ENCODE measurements around the gene LRIG1.

Gene LRIG1, protein sequence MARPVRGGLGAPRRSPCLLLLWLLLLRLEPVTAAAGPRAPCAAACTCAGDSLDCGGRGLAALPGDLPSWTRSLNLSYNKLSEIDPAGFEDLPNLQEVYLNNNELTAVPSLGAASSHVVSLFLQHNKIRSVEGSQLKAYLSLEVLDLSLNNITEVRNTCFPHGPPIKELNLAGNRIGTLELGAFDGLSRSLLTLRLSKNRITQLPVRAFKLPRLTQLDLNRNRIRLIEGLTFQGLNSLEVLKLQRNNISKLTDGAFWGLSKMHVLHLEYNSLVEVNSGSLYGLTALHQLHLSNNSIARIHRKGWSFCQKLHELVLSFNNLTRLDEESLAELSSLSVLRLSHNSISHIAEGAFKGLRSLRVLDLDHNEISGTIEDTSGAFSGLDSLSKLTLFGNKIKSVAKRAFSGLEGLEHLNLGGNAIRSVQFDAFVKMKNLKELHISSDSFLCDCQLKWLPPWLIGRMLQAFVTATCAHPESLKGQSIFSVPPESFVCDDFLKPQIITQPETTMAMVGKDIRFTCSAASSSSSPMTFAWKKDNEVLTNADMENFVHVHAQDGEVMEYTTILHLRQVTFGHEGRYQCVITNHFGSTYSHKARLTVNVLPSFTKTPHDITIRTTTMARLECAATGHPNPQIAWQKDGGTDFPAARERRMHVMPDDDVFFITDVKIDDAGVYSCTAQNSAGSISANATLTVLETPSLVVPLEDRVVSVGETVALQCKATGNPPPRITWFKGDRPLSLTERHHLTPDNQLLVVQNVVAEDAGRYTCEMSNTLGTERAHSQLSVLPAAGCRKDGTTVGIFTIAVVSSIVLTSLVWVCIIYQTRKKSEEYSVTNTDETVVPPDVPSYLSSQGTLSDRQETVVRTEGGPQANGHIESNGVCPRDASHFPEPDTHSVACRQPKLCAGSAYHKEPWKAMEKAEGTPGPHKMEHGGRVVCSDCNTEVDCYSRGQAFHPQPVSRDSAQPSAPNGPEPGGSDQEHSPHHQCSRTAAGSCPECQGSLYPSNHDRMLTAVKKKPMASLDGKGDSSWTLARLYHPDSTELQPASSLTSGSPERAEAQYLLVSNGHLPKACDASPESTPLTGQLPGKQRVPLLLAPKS

GRCh38 chr3:66500576-66501482 lies at the start of gene LRIG1:
TSS of gene LRIG1 (minus strand) at chr3:66501022. CDS start at chr3:66500407, 615 bp downstream.
- peak; percentile 97 to 98 for DNase-seq

DNA sequence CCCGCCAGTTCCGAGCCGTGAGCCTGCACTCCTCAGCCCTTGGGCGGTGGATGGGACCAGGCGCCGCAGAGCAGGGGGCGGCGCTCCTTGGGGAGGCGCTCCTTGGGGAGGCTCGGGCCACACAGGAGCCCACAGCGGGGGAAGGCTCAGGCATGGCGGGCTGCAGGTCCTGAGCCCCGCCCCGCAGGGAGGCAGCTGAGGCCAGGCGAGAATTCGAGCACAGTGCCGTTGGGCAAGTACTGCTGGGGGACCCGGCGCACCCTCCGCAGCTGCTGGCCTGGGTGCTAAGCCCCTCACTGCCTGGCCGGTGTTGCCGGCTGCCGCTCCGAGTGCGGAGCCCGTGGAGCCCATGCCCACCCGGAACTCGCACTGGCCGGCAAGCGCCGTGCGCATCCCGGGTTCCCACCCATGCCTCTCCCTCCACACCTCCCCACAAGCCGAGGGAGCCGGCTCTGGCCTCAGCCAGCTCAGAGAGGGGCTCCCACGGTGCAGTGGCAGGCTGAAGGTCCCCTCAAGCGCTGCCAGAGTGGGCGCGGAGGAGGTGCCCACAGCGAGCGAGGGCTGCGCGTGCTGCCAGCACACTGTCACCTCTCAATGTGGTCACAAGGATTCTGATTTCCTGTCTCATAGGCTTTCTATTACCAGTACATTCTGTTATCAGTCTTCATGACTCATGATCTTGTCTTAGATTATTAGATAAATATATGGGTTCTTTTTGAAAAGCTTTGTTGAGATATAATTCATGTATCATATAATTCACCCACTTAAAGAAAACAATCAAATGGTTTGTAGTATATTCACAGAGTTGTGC lies 44.0 kb upstream of the LRIG1 start:
- DNase-seq: no peak

DNA sequence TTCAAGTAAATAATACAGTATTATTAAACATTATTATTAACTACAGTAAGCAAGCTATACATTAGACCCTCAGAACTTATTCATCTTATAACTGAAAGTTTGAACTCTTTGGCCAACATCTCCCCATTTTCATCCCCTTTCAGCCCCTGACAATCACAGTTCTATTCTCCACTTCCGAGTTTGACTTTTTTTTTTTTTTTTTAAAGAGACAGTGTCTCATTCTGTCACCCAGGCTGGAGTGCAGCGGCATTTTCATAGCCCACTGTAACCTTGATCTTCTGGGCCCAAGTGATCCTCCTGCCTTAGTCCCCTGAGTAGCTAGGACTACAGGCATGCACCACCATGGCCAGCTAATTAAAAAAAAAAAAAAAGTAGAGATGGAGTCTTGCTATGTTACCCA lies 41.3 kb upstream of the LRIG1 start:
- DNase-seq: no peak

DNA sequence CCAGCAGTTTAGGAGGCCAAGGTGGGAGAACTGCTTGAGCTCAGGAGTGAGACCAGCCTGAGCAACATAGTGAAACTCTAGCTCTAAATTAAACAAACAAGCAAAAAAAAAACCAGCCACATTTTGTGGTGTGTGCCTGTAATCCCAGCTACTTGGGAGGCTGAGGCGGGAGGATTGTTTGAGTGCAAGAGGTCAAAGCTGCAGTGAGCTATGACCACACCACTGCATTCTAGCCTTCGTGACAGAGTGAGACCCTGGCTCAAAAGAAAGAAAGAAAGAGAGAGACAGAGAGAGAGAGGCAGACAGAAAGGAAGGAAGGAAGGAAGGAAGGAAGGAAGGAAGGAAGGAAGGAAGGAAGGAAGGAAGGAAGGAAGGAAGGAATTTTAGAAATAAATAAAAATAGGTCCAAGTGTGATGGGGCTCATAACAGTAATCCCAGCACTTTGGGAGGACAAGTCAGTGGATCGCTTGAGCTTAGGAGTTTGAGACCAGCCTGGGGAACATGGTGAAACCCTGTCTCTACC lies 38.7 kb upstream of the LRIG1 start:
- DNase-seq: no peak

GRCh38 chr3:66538390-66538789 lies 37.6 kb upstream of the LRIG1 start:
- DNase-seq: no peak

DNA sequence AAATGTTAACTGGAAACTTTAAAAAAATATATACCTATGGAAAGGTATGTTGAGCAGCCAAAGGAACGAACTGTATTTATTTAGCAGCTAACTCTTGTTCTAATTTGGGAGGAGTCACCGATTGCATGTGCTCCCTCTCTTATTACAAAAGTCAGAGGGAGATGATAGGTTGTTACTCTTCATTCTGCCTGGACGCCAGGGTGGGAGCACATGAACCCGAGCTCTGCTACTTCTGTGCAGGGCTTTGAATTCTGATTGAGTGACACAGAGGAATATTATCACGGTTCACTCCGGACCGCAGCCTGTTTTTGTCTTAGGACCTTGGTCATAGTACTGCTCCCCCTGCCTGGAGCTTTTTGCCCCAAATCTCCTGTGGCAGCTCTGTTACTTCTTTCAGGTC lies 36.9 kb upstream of the LRIG1 start:
- DNase-seq: no peak

- no peak for DNase-seq
Observed at GRCh38 chr3:66536791-66537190, 36.0 kb upstream of the LRIG1 start.

- DNase-seq: no peak
Observed at GRCh38 chr3:66534304-66534845, 33.6 kb upstream of the LRIG1 start.

GRCh38 chr3:66532613-66533012 lies 31.8 kb upstream of the LRIG1 start:
- DNase-seq: no peak

DNA sequence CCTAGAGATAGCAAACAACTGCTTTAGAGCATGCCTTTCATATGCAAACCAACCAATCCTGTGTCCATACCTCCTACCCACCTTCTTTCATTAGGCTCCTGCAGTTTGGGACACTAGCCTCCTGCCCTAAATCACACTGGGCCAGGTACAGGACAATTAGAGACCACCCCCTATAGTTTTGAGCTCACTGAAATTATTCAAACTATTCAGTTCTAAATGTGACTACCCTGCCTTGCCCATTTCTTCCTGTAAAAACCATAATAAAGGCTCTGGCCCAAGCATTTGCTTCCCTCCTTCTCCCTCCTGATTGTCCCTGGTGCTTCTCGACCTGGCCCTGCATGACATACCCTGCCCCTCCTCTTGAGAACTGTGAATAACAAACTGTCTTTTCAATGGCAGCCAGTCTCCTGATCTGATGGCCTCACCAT lies 31.4 kb upstream of the LRIG1 start:
- DNase-seq: no peak

DNA sequence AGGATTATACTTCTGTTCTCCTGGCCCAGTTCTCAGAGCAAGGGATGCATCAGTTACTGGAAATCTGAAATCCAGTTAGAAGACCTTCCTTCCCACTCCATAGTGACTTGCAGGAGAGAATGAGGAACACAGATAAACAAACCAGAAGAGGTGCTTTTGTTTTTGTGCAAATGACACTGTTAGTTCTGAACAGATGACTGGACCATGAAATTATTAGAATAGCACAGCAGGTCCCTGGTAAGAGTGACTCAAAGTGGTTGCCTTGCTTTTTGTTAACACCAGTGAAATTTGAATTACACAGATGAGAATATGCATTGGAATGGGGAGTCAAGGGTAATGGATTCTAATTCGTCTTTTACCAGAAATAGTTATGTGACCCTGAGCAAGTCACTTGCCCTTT lies 30.4 kb upstream of the LRIG1 start:
- no peak for DNase-seq

DNA sequence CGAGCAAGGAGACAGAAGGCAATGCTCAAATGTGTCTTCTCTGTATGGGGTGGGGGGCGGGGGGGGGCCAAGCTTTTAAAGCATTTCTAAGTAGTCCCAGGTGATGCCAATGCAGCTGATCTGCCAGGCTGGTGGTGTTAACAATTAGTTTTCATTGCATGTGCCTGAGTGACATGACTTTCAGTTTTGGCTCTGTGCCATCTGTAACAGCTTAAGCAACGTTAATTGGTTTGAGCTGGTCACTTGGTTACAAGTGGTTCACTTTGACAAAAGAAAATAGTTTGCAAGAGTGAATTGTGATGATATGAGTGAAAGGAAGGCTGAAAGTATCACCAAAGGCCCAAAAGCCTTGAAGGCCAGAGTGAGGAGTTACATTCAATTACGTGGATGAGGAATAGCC lies 26.4 kb upstream of the LRIG1 start:
- no peak for DNase-seq

GRCh38 chr3:66525771-66526170 lies 24.9 kb upstream of the LRIG1 start:
- no peak for DNase-seq

DNA sequence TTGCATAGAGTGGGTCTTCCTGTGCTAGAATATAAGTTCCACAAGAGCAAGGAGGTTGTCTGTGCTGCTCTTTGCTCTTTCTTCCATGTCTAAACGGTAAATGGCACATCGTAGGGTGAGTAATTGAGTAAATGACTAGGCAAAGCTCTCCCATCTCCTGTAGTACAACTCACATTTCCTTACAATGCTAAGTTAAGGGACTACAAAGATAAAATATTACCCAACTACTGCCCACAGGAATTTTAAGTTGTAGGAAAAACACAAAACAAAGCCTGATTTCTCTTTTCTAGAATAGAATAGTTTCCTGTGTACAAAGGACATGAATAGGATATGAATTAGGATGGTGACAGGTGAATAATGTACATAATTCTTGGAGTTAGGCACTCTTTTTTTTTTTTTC lies 19.9 kb upstream of the LRIG1 start:
- no peak for DNase-seq

DNA sequence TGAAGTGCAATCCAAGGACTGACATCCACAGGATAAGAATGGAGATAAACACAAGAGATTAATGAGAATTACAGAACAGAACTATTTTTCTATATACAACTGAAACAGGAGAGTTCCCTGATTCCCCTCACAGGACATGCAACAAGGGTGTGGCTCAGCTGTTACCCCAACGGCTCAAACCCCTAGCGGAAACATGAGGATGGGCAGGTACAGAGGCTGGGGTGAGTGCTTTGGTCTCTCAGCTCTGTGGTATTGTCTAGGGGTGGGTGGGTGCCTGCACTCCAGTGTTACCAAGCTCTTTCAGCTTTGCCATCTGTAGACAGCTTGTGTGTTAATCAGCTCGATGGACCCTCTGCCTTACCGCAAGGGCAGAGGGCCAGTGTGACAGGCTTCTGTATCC lies 17.8 kb upstream of the LRIG1 start:
- DNase-seq: no peak

DNA sequence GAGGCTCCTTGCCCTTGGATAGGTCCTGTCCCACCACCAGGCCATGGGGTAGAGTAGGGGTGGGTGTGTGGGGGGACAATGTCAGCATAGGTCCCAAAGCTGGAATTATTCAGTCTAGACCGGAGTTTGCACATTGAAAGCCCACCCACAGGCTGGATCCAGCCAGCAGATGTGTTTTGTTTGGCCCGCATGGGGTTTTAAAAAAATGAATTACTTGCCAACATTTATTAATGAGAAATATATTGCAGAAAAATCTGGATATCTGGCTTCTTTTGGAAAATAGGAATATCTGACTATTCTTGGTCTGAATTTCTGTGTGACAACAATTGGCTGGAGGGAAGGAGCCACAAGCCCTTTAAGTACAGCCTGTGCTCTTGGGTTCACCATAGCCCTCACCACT lies 17.3 kb upstream of the LRIG1 start:
- no peak for DNase-seq

- DNase-seq: no peak
Observed at GRCh38 chr3:66517241-66517640, 16.4 kb upstream of the LRIG1 start.

- no peak for DNase-seq
Observed at GRCh38 chr3:66508461-66508860, 7.6 kb upstream of the LRIG1 start.

- DNase-seq: no peak
Observed at GRCh38 chr3:66507423-66508260, 6.8 kb upstream of the LRIG1 start.

- DNase-seq: no peak
Observed at GRCh38 chr3:66506154-66506553, 5.3 kb upstream of the LRIG1 start.
